ENCODE measurements around the gene ANO10.

- TF ChIP-seq CTCF (conservative IDR thresholded peaks at IDR 0.05; ENCODE audit: low read depth, low read length) = no peak
- no peak for TF ChIP-seq EZH2 (IDR thresholded peaks at IDR 0.05; ENCODE audit: low read length, unreplicated experiment)
- no peak for TF ChIP-seq EZH2phosphoT487 (IDR thresholded peaks at IDR 0.05; ENCODE audit: borderline replicate concordance, low read length)
These were observed 15.9 kb upstream of the ANO10 start for GRCh38 chr3:43637702-43638101.
